Measurements from ENCODE around the gene GGN. TPM values are rescaled to one million over a fixed set of nuclear protein-coding genes. Genes with fewer than 3 reads are reported as not detected.
A peak's percentile ranks its signal among the peaks of the same experiment; 100 is the strongest.

The GGN gene
- total RNA-seq, 4 donors from 2014 or later = 0.36 to 1.9 (median 1.5) TPM

GRCh38 chr19:38375748-38376147 is 12.1 kb downstream of the GGN start:
- no peak overlapping the region for H3K4me3 ChIP-seq (ENCODE audit: low read depth, poor library complexity, severe bottlenecking)
- TF ChIP-seq CTCF (IDR thresholded peaks at IDR 0.05) (no peak), POLR2A (IDR thresholded peaks at IDR 0.05) (no peak)
- intact Hi-C loops (cut with DNase I; ENCODE audit: low total_unique reads) = no loop called here
- WGBS, 2 donors = 56 to 72% methylated on average over 5 of the region's 5 CpGs
- no peak for DNase-seq (ENCODE audit: low spot score in 2 of 2)

- 1% methylated on average over 18 of the region's 18 CpGs for WGBS, 2 donors
Observed at GRCh38 chr19:38375098-38375493, 12.7 kb downstream of the GGN start.

GRCh38 chr19:38374332-38375097 is 13.3 kb downstream of the GGN start, which contains the start of gene PSMD8:
TSS of gene PSMD8 (plus strand) at chr19:38374571. CDS start at chr19:38374602, 31 bp downstream.
- DNase-seq (ENCODE audit: low spot score in 2 of 2) = peak; percentile 100
- H3K4me3 ChIP-seq (ENCODE audit: low read depth, poor library complexity, severe bottlenecking) = peak within 1 kb of the TSS; percentile 83
- TF ChIP-seq CTCF (IDR thresholded peaks at IDR 0.05) (no peak), POLR2A (IDR thresholded peaks at IDR 0.05) (peak in 1 of 2 donors; percentile 75)
- intact Hi-C loops (cut with DNase I; ENCODE audit: low total_unique reads) = no loop called here
- 0% methylated on average over 55 to 62 of the region's 65 CpGs for WGBS, 2 donors

More at GRCh38 chr19:38375098-38375493, 12.7 kb downstream of the GGN start:
- DNase-seq (ENCODE audit: low spot score in 2 of 2) = no peak
- no peak for TF ChIP-seq POLR2A (IDR thresholded peaks at IDR 0.05)
- no peak for TF ChIP-seq CTCF (IDR thresholded peaks at IDR 0.05)
- H3K4me3 ChIP-seq (ENCODE audit: low read depth, poor library complexity, severe bottlenecking) = peak overlapping the region; percentile 83
- intact Hi-C loops (cut with DNase I; ENCODE audit: low total_unique reads) = no loop called here

- intact Hi-C loops (cut with DNase I; ENCODE audit: low total_unique reads) = no loop called here
- no peak overlapping the region for H3K4me3 ChIP-seq (ENCODE audit: low read depth, poor library complexity, severe bottlenecking)
- TF ChIP-seq CTCF (IDR thresholded peaks at IDR 0.05) = no peak
- no peak for TF ChIP-seq POLR2A (IDR thresholded peaks at IDR 0.05)
- 50 to 58% methylated on average over 6 of the region's 6 CpGs for WGBS, 2 donors
- no peak for DNase-seq (ENCODE audit: low spot score in 2 of 2)
Observed at GRCh38 chr19:38373907-38374331, 13.9 kb downstream of the GGN start.

GRCh38 chr19:38371081-38371480 is 16.8 kb downstream of the GGN start:
- H3K4me3 ChIP-seq (ENCODE audit: low read depth, poor library complexity, severe bottlenecking) = no peak overlapping the region
- DNase-seq (ENCODE audit: low spot score in 2 of 2) = no peak
- intact Hi-C loops (cut with DNase I; ENCODE audit: low total_unique reads) = no loop called here
- WGBS, 2 donors = 65 to 66% methylated on average over 6 of the region's 6 CpGs
- TF ChIP-seq POLR2A (IDR thresholded peaks at IDR 0.05) (no peak), CTCF (IDR thresholded peaks at IDR 0.05) (no peak)

Data from lower leg skin (tissue), 4 donors.